ENCODE data around the gene TMEM141.
A peak's percentile ranks its signal among the peaks of the same experiment; 100 is the strongest.

The TMEM141 gene

DNA sequence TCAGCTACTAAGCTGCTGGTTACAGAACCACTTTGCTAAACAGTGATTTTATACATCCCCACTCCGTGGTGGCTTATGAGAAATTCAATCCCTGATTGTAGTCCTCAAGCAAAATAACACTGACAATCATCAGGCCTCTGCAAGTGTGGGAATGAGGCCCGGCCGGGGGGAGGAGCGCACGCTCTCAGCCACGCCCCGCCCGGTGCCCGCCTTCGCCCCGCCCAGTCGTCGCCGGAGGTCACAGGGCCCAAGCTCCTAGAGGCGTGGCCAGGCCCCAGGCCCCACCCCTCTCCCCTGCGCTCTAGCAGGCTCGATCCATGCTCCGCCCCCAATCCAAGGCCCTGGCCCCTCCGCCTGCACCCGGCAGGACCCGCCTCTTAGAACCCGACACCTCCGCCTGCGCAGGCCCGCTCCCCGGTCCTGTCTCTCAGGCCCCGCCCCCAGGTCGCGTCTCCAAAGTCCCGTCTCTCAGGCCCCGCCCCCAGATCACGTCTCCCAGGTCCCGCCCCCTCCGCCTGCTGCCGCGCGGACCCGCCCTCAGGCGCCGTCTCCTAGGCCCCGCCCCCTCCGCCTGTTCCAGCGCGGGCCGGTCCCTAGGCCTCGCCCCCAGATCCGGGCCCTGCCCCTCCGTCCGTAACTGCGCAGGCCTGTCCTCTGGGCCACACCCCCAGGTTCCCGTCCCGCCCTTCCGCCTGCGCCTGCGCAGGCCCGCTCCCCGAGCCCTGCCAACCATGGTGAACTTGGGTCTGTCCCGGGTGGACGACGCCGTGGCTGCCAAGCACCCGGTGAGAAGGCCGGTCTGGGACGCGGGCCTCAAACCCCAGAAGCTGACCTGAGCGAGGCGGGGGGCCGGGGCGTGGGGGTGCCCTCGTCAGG, at the start of gene TMEM141:
Gene TMEM141, plus strand, starts transcription at position 705 of the 876 bp plus-strand sequence. Its CDS starts 27 bp downstream, at position 732.
- peak; percentile 99 for DNase-seq (ENCODE audit: low read depth)

GRCh38 chr9:136741883-136742571, 49.1 kb upstream of the TMEM141 start:
- no peak for DNase-seq (ENCODE audit: low read depth)

DNA sequence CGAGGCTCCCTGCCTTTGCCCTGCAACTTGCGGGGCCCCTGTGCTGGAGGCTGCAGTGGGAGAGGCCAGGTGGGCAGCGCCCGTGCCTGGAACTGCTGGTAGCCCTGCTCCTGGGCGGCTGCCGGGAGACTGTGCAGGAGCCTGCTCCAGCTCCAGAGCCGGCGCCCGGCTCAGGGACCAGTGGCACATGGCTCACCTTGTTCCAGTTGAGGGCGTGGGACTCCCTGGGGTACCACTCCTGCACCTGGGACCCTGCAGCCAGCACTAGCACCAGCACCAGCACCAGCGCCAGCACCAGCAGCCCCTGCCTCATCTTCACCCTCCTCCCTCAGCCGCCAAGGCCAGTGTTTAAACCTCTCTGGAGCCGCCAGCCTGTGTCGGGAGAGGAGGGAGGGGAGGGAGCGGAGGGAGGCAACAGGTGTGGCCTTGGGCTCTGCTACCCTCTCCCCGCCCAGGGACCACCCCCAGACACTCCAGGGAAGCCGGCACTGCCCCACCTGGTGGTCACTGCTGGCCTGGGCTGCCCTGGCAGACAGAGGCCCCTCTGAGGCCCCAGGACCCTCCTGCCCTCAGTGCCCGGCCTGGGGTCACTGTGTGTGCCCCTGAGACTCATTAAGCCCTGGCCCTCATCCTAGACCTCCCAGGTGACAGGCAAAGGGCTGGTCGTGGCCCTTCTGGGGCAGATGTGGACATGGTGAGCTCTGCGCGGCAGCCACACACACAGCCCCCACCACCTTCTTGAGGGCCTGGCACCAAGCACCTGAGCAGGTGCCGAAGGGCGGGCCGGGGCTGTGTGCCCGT, 48.4 kb upstream of the TMEM141 start, which contains the start of gene LCN10:
Gene LCN10, minus strand, starts transcription at position 350 of the 801 bp plus-strand sequence. Its CDS starts 37 bp downstream, at position 313.
- DNase-seq (ENCODE audit: low read depth), result no peak

- DNase-seq (ENCODE audit: low read depth), result no peak
These were observed 47.4 kb upstream of the TMEM141 start for GRCh38 chr9:136743639-136744211.

GRCh38 chr9:136744773-136745172, 46.4 kb upstream of the TMEM141 start:
- no peak for DNase-seq (ENCODE audit: low read depth)

- DNase-seq (ENCODE audit: low read depth), result no peak
These were observed 45.6 kb upstream of the TMEM141 start for GRCh38 chr9:136745389-136746154.

- DNase-seq (ENCODE audit: low read depth), result no peak
These were observed 45.0 kb upstream of the TMEM141 start for GRCh38 chr9:136746155-136746490.

GRCh38 chr9:136746621-136747020, 44.5 kb upstream of the TMEM141 start:
- no peak for DNase-seq (ENCODE audit: low read depth)

DNA sequence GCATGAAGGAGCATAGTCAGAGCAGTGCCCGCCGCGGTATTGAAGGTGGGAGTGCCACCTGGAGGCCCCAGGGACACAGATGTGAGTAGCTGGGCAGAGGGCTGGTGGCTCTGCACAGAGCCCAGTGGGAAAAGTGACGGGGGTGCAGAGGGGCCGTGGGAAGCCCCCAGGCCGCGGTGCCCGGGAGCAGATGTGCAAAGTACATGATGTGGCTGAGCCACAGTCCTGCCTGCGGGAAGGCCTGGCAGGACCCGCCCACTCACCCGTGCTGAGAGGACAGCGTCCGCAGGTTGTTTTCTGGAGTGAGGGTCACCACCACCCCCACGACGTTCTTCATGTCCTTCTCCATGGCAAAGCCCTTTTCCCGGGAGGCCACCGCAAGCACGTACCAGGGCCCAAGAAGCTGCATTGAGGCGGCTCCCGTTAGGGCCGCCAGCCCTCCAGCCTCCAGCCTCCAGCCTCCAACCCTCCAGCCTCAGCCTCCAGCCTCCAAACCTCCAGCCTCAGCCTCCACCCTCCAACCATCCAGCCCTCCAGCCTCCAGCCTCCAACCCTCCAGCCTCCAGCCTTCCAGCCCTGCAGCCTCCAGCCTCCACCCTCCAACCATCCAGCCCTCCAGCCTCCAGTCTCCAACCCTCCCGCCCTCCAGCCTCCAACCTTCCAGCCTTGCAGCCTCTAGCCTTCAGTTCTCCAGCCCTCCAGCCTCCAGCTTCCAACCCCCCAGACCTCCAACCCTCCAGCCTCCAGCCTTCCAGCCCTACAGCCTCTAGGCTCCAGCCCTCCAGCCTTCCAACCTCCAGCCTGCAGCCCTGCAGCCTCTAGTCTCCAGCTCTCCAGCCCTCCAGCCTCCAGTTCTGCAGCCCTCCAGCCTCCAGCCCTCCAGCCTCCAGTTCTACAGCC, 43.7 kb upstream of the TMEM141 start:
- no peak for DNase-seq (ENCODE audit: low read depth)

DNA sequence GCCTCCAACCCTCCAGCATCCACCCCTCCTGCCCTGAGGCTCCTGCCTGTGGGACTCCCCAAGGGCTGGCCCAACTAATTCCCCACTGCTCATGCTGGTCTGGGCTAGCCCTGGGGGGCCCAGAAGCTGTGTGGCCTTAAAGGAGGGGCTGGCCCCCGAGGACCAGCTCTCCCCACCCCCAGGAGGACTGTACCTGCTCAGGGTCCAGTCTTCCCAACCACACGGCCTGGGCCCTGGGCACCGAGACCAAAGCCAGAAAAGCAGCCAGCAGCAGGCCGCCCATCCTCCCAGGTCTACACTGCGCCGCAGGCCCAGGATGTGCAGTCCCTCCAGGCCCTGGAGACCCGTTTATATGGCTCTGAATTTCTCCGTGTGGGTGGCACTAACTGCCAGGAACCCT, 42.9 kb upstream of the TMEM141 start, which contains the start of gene LCN6:
Gene LCN6, minus strand, starts transcription at position 325 of the 400 bp plus-strand sequence. Its CDS starts 42 bp downstream, at position 283.
- DNase-seq (ENCODE audit: low read depth), result no peak

GRCh38 chr9:136748666-136749611, 42.2 kb upstream of the TMEM141 start:
- DNase-seq (ENCODE audit: low read depth), result no peak

GRCh38 chr9:136750526-136750925, 40.6 kb upstream of the TMEM141 start:
- DNase-seq (ENCODE audit: low read depth), result no peak

DNA sequence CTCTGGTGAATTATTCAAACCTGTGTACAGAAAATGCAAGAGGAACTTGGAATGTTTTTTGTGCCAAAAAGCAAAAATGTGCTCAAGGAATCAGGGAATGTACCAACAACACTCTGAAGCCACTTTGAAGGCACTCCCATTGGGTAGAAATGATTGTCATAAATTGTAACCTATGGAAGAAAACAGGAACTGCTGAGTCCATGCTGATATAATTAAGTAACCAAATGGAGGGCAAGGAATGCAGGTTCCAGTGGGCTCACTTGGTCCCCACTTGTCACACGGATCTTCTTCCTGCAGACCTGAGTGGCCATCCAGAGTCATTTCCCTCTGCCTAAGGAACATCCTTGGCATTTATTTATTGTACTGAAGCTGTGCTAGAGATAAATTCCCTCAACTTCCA, 39.9 kb upstream of the TMEM141 start:
- DNase-seq (ENCODE audit: low read depth), result no peak

DNA sequence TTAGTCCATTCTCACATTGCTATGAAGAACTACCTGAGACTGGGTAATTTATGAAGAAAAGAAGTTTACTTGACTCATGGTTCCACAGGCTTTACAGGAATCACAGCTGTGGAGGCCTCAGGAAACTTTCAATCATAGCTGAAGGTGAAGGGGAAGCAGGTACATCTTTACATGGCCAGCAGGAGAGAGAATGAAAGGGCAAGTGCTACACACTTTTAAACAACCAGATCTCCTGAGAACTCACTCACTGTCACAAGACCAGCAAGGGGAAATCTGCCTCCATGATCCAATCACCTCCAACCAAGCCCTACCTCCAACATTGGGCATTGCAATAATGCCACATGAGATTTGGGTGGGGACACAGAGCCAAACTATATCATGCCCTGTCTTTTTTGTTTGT, 39.3 kb upstream of the TMEM141 start:
- no peak for DNase-seq (ENCODE audit: low read depth)

DNA sequence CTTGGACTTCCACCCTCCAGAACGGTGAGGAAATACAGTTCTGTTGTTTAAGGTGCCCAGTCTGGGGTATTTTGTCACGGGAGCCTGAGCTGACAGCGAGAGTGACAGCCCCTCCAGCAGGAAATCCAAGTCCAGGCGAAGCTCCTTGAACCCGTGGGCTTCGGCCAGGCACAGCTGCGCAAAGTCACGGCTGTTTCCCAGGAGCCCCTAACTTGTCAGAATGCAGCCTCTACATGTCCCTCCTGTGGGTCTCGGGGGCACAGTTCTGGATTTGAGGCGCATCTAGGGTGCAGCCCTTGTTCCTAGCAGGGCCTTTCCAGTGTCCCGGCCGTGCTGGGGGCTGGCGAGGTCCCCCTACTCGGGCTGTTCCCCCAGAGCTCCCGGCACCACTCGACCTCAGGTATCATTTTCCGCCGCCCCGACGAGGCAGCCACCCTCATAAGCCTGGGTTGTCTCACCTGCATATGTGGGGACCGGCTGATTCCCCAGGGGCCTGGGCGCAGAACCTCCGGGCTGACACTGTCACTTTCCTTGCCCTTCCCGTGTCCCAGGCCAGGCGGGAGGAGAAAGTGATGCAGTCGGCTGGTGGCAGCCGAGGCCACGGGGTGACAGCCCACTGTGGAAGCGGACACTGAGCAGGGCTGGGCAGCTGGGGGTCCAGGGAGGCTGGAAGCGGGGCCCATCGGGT, 37.6 kb upstream of the TMEM141 start:
- DNase-seq (ENCODE audit: low read depth), result no peak

- DNase-seq (ENCODE audit: low read depth), result no peak
These were observed 37.0 kb upstream of the TMEM141 start for GRCh38 chr9:136754059-136754572.

DNA sequence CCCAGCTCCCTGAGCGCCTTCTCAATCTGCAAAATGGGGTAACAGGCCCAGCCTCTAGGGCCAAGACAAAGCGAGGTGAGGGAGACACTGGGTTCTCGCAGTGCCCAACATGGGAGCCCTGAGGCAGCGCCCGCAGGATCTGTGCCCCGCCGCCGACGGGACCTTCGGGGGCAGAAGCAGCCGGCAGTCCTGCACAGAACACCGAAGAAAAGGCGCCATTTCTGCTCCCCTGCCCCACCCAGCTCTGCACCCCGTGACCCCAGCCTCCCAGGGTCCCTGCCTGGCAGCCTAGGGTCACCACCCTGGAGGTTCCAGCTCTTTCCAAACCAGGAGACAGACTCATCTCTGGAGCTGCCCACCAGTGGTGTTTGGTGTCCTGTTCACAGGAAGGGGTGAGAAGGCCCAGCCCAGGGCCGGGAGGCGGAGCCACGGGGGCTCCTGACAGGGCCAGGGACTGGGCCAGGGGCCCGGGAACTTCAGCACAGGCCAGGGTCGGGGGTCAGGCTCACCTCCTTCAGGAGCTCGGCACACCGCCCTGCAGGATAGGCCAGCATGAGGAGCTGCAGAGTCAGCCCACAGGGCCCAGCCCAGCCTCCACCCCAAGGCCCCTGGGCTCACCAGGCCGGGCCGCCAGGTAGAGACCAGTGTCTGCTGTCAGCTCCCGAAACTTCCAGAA, 36.4 kb upstream of the TMEM141 start:
- no peak for DNase-seq (ENCODE audit: low read depth)

All from activated T-cell treated with anti-CD3 and anti-CD28 coated beads for 1 hour (primary cell).